ENCODE data around the gene ZBED4.

- TF ChIP-seq CTCF (IDR thresholded peaks at IDR 0.05) (no peak), POLR2A (IDR thresholded peaks at IDR 0.05) (no peak)
Observed at GRCh38 chr22:49882519-49883293, 29.1 kb downstream of the ZBED4 start.

Measured in right lobe of liver (tissue), 4 donors.